Measurements from ENCODE around the gene AKAP7. TPM values are rescaled to one million over a fixed set of nuclear protein-coding genes. Genes with fewer than 3 reads are reported as not detected.

AKAP7 gene
- polyA plus RNA-seq, 2 of the 4 experiments (the other 2 are of a cell fraction): 2.5 to 3.7 TPM

- H3K27ac ChIP-seq: no peak overlapping the region
- H3K4me1 ChIP-seq: no peaks in the 10 kb centered on the region
- DNase-seq (ENCODE audit: low read depth in 1 of 2, low spot score in 1 of 2): no peak
- WGBS (ENCODE audit: missing lambda C conversion rate): 87% methylated on average over 1 of the region's 1 CpG
- ATAC-seq: no peak
- no peaks in the 10 kb centered on the region for H3K9me3 ChIP-seq
- H3K4me2 ChIP-seq: no peak overlapping the region
- ChIA-PET POLR2A (no interaction called here), CTCF (no interaction called here)
- no peak for FAIRE-seq
- TF ChIP-seq CHD4 (IDR thresholded peaks at IDR 0.05; ENCODE audit: borderline replicate concordance) (no peak), RARB (CRISPR knock-in tag; IDR thresholded peaks at IDR 0.05) (no peak), HDAC2 (IDR thresholded peaks at IDR 0.05) (no peak), BCL3 (IDR thresholded peaks at IDR 0.05) (no peak), POLR2A (IDR thresholded peaks at IDR 0.05; ENCODE audit: low read length) (no peak), MAFK (IDR thresholded peaks at IDR 0.05; ENCODE audit: partially characterized antibody) (no peak), SMC3 (IDR thresholded peaks at IDR 0.05) (no peak), ATOH8 (CRISPR knock-in tag; IDR thresholded peaks at IDR 0.05; ENCODE audit: low read depth) (no peak), CBX2 (IDR thresholded peaks at IDR 0.05; ENCODE audit: borderline replicate concordance, low read depth) (no peak), CBX8 (IDR thresholded peaks at IDR 0.05) (no peak), HES2 (IDR thresholded peaks at IDR 0.05) (no peak), ELK1 (IDR thresholded peaks at IDR 0.05; ENCODE audit: low read depth, low read length) (no peak), RNF2 (IDR thresholded peaks at IDR 0.05; ENCODE audit: borderline replicate concordance, low read depth) (no peak), TFCP2L1 (CRISPR knock-in tag; IDR thresholded peaks at IDR 0.05) (no peak), MYC (IDR thresholded peaks at IDR 0.05; ENCODE audit: borderline replicate concordance, low read length) (no peak), E2F6 (IDR thresholded peaks at IDR 0.05; ENCODE audit: borderline replicate concordance, low read depth) (no peak), JUNB (IDR thresholded peaks at IDR 0.05) (no peak), FOSL2 (IDR thresholded peaks at IDR 0.05) (no peak), FOSL2 (CRISPR knock-in tag; IDR thresholded peaks at IDR 0.05) (no peak), GATA3 (IDR thresholded peaks at IDR 0.05; ENCODE audit: borderline replicate concordance) (no peak), ZSCAN20 (CRISPR knock-in tag; IDR thresholded peaks at IDR 0.05) (no peak)
- no peak overlapping the region for H3K4me3 ChIP-seq
Observed at GRCh38 chr6:131277591-131277990, 142.3 kb downstream of the AKAP7 start.

GRCh38 chr6:131281471-131282270, 146.4 kb downstream of the AKAP7 start:
- TF ChIP-seq ZFP36 (IDR thresholded peaks at IDR 0.05; ENCODE audit: borderline replicate concordance, partially characterized antibody): no peak
- TF ChIP-seq CEBPB (IDR thresholded peaks at IDR 0.05): no peak
- no peak for TF ChIP-seq CHD2 (IDR thresholded peaks at IDR 0.05; ENCODE audit: low read length, partially characterized antibody)
- no peak for TF ChIP-seq ESRRA (IDR thresholded peaks at IDR 0.05; ENCODE audit: borderline replicate concordance, low read length)
- TF ChIP-seq EP300 (IDR thresholded peaks at IDR 0.05): no peak
- TF ChIP-seq CHD4 (IDR thresholded peaks at IDR 0.05; ENCODE audit: borderline replicate concordance): no peak
- no peak overlapping the region for H3K27ac ChIP-seq
- 91% methylated on average over 16 of the region's 16 CpGs for WGBS (ENCODE audit: missing lambda C conversion rate)
- no peak overlapping the region for H3K4me2 ChIP-seq
- FAIRE-seq: no peak
- ChIA-PET CTCF (interaction anchor here (0.6 kb wide), 1 partner anchor 97 kb away, joined by 3 read pairs; no protein-coding TSS in a partner anchor), POLR2A (no interaction called here)
- DNase-seq (ENCODE audit: low read depth in 1 of 2, low spot score in 1 of 2): no peak
- H3K4me3 ChIP-seq: no peak overlapping the region
- ATAC-seq: no peak
- H3K9me3 ChIP-seq: no peaks in the 10 kb centered on the region
- no peaks in the 10 kb centered on the region for H3K4me1 ChIP-seq
